ENCODE measurements around the gene RBM17.
"Not testable (repeated sequence)": the region's sequence is repeated elsewhere in the genome, so short reads cannot be mapped to it uniquely, and the experiment has no call there.

Gene RBM17

GRCh38 chr10:6110136-6110535, 21.3 kb downstream of the RBM17 start:
- DNase-seq (ENCODE audit: low read depth, low spot score) = no peak

- no peak for DNase-seq (ENCODE audit: low read depth, low spot score)
Measured at GRCh38 chr10:6112893-6113292, 24.1 kb downstream of the RBM17 start.

DNA sequence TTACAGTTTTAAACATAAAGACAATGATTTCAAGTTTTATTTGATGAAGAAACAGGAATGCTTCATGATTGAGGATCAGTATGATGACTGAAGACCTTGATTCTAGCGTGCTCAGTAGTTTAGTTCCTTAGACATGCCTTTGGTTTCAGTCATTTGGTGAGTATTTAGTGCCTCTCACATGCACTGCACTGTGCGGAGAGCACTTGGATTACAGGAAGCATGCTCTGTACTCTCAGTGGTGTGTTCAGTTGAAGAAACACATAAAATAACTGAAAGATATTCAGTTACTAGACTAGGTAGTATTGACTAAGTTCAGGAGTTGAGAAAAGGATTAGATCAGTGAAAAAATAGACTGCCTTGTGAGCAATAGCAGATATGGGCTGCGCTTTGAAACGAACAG, 25.5 kb downstream of the RBM17 start:
- DNase-seq (ENCODE audit: low read depth, low spot score) = no peak

- DNase-seq (ENCODE audit: low read depth, low spot score) = no peak
Measured at GRCh38 chr10:6114805-6115341, 26.0 kb downstream of the RBM17 start.

- no peak for DNase-seq (ENCODE audit: low read depth, low spot score)
Measured at GRCh38 chr10:6115411-6115810, 26.6 kb downstream of the RBM17 start.

DNA sequence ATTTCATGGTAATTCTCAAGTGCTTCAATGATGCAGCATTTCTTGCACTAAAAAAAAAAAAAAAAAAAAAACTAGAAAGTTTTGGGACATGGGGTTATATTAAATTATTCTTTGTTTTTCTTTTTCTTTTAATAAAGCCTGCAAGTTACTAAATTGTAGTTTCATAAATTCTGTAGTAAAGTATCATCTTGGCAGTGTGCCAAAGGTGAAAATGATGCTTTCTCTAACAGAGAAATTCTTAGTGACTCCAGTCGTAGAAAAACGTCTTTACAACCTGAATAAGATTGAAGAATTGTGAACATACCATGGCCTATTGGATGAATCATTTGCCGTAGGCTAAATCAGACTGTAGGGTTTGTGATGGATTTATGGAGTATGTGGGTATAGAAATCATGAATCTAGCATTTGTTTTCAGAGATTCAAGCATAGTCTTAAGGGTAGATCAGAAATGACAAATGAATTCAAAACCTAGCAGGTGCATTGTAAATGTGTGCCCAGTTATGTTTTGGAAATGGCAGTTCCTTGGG, 27.1 kb downstream of the RBM17 start:
- no peak for DNase-seq (ENCODE audit: low read depth, low spot score)

DNA sequence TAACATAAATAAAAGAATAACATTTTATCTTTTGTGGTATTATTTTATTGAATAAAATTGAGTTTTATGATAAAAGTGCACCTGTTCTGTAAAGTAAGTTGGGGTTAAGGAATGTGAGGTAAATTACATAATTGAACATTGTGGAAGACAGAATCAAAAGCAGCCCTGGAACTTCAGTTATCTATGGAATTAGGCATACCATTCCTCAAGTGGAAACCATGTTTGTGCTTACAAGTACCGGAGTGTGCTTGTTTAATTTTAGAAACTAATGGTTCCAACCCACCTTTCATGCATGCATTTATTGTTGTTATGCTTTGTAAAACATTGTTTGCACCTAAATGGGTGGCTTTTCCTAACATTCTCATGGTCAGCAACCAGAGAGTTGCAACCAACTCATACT, 28.0 kb downstream of the RBM17 start:
- DNase-seq (ENCODE audit: low read depth, low spot score) = no peak

- DNase-seq (ENCODE audit: low read depth, low spot score) = no peak
Measured at GRCh38 chr10:6117711-6118110, 28.9 kb downstream of the RBM17 start.

DNA sequence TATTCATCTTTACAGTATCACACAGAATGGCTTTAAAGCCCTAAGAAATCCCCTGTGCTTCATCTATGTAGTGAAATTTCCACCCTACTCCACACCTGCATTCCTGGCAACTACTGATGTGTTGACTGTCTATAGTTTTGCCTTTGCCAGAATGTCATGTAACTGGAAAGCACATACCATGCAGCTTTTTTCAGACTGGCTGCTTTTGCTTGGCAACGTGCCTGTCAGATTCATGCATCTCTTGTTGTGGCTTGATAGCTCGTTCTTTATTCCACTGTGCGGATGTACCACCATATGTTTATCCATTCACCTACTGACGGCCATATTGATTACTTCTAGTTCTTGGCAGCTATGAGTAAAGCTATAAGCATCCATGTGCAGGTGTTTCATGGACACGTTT, 30.6 kb downstream of the RBM17 start:
- DNase-seq (ENCODE audit: low read depth, low spot score) = no peak

- DNase-seq (ENCODE audit: low read depth, low spot score) = no peak
Measured at GRCh38 chr10:6119962-6120361, 31.1 kb downstream of the RBM17 start.

GRCh38 chr10:6120691-6121090, 31.9 kb downstream of the RBM17 start:
- DNase-seq (ENCODE audit: low read depth, low spot score) = no peak

GRCh38 chr10:6121146-6121545, 32.3 kb downstream of the RBM17 start:
- DNase-seq (ENCODE audit: low read depth, low spot score) = no peak

DNA sequence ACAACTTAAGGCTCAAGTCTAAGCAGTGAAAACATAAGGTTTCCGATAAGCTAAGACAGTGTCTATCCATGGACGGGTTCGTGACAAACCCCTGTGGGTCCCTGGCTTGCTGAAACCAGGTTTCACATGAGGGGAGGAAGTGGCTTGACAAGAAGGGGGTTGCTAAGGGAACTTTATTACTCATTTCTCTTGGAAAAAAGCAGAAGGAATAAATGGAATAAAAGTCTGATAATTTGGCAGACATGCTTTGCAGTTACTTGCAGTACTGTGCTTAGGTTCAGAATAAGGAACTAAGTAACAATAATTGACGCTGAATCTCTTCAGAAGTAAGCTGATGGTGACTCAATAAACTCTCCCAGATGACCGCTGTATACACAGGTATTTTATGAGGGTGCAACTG, 34.7 kb downstream of the RBM17 start:
- no peak for DNase-seq (ENCODE audit: low read depth, low spot score)

GRCh38 chr10:6124666-6125065, 35.8 kb downstream of the RBM17 start:
- DNase-seq (ENCODE audit: low read depth, low spot score) = no peak

DNA sequence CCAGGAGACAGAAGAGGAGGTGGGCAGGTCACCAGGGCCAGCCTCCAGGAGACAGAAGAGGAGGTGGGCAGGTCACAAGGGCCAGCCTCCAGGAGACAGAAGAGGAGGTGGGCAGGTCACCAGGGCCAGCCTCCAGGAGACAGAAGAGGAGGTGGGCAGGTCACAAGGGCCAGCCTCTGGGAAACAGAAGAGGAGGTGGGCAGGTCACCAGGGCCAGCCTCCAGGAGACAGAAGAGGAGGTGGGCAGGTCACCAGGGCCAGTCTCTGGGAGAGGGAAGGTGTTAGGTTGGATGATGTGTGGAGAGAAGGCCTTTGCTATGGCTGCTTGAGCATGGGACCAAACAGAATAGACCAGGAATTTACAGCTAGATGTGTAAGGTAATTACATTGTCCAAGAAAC, 38.6 kb downstream of the RBM17 start:
- DNase-seq (ENCODE audit: low read depth, low spot score) = not testable (repeated sequence)

- DNase-seq (ENCODE audit: low read depth, low spot score) = no peak
Measured at GRCh38 chr10:6128087-6128486, 39.3 kb downstream of the RBM17 start.

- no peak for DNase-seq (ENCODE audit: low read depth, low spot score)
Measured at GRCh38 chr10:6128591-6129251, 39.9 kb downstream of the RBM17 start.

- DNase-seq (ENCODE audit: low read depth, low spot score) = no peak
Measured at GRCh38 chr10:6130848-6131470, 42.1 kb downstream of the RBM17 start.

GRCh38 chr10:6133331-6134098, 44.7 kb downstream of the RBM17 start:
- no peak for DNase-seq (ENCODE audit: low read depth, low spot score)

DNA sequence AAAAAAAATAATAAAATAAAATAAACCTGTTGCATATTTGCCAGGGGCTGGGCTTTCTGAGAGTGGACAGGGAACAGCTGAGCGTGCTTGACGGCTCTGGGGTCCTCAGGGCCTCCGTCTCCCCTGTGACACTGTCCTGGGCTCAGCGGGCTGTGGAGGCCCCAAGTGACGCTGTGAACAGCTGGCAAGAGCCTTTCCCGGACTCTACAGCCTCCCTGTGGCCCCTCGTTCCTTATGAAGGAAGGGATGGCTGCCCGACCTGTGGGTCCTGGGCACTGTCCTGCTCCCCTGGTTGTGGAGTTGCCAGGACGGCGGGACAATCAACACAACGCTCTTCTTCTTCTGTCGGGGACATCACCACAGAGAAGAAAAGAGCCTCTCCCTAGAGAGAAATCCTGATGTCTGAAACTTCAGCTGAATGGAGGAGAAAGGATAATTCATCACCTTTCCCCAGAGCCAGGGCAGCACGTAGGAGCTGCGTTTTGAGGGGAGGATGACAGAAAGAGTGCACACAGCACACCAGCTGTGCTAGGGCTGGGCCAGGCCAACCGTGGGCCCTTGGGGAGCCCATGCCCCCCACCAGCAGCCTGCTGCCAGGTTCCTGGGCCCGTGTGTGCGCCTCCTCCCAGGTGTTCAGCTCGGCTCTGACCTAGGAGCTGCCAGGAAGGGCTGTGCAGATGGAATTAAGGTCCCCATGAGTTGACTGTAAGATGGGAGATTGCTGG, 45.4 kb downstream of the RBM17 start:
- DNase-seq (ENCODE audit: low read depth, low spot score) = no peak

- DNase-seq (ENCODE audit: low read depth, low spot score) = no peak
Measured at GRCh38 chr10:6135039-6135438, 46.2 kb downstream of the RBM17 start.

Data from brain pericyte (primary cell).